Esophagus squamous epithelium (tissue), 5 donors: ENCODE data around the gene SMG7. TPM values are rescaled to one million over a fixed set of nuclear protein-coding genes. Genes with fewer than 3 reads are reported as not detected.
A peak's percentile ranks its signal among the peaks of the same experiment; 100 is the strongest.

Experiments used
- DNase-seq: peaks from one replicate; lab custom pipeline; 2025; lab: John Stamatoyannopoulos, UW
- H3K27ac ChIP-seq, 4 donors: fragments of 200-600 bp; sonication (generic); one replicate each; pipeline ENCODE4 v1.5.1; 2016 to 2019; ENCODE audit warnings: mild to moderate bottlenecking in 1 of 4
- H3K27me3 ChIP-seq, 4 donors: fragments of 200-600 bp; sonication (generic); 1 replicate in 3 of 4; 2 replicates in 1 of 4; pipeline versions ENCODE4 v1.5.1 to v1.6.0; 2017 to 2021; ENCODE audit warnings: antibody characterized with exemption in 1 of 4
- H3K36me3 ChIP-seq, 3 donors: fragments of 200-600 bp; sonication (generic); one replicate each; pipeline ENCODE4 v1.5.1; 2016 to 2019
- H3K4me1 ChIP-seq, 3 donors: fragments of 200-600 bp; sonication (generic); one replicate each; pipeline ENCODE4 v1.5.1; 2017 to 2019
- H3K4me3 ChIP-seq, 4 donors: fragments of 200-600 bp; sonication (generic); 1 replicate in 3 of 4; 2 replicates in 1 of 4; pipeline ENCODE4 v1.5.1; 2016 to 2019; ENCODE audit warnings: mild to moderate bottlenecking in 2 of 4, moderate library complexity in 1 of 4
- H3K9me3 ChIP-seq, 3 donors: fragments of 200-600 bp; sonication (generic); one replicate each; pipeline ENCODE4 v1.5.1; 2016 to 2019
- POLR2A ChIP-seq, 4 donors: fragments of 450-650 bp; IDR thresholded peaks; one replicate each; pipeline ENCODE4 v1.6.1; 2017; ENCODE audit warnings: antibody characterized with exemption in 4 of 4, mild to moderate bottlenecking in 4 of 4, moderate library complexity in 3 of 4
- WGBS, 2 donors: methylation state at CpG; one replicate each; pipeline ENCODE4 v1.1.5; 2018; 5-methylcytosine and 5-hydroxymethylcytosine counted together
- intact Hi-C: fragments of 100-400 bp; cut with DNase I; formaldehyde crosslinking; loops from one replicate; pipeline ENCODE4 v1.15.0; 2022
- total RNA-seq, 4 donors: library from RNA; depleted of rRNA; stranded (reverse); fragments of >200 nt; gene quantifications; one replicate each; pipeline ENCODE4 v1.1.0, GENCODE V29; 2016
- TF ChIP-seq, protein P1 (sequence below), 6 experiments: fragments of 450-650 bp in 4 of 6; fragments of 200-600 bp in 2 of 6; sonication (generic) in 2 of 6; IDR thresholded peaks; one replicate each; pipeline ENCODE4 v1.5.1; 2016 to 2019; ENCODE audit warnings: antibody characterized with exemption in 6 of 6, mild to moderate bottlenecking in 4 of 6, moderate library complexity in 4 of 6
- donor health status: DM: yes; HTN: yes; CAD: no.

Gene SMG7
- total RNA-seq, 4 donors from 2014 or later, result 15.8 to 46.5 (median 35.3) TPM

DNA sequence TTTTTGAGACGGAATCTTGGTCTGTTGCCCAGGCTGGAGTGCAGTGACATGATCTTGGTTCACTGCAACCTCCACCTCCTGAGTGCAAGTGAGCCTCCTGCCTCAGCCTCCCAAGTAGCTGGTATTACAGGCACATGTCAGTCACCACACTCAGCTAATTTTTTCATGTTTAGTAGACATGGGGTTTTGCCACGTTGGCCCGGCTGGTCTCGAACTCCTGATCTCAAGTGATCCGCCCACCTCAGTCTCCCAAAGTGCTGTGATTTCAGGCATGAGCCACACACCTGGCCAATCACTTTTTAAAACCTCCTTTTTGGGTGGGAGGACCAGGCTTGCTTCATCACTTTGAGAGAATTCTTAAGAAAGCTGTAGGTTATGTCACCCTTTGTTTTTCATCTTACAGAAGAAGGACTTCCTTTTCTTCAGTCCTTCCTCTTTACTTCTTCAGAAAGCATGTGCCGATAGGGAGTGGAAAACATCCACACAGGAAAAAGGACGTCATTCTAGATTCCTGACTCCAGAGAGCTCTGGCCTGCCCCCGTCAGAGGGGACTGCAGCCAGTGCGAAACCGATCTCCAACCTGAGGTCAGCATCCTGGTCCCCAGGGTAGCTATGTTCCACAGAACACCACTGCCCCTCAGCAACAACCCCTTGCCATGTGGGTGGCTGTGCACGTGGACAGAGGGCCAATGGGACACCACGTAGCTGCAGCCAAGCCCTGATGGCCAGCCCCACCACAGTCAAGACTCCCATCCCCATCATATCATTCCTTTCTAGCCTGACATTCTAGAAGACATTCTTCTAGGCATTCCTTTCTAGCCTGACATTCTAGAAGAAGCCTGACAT lies 96.1 kb downstream of the SMG7 start:
- Histone ChIP-seq H3K4me1 (peaks cover 0 to 10% (median 4%) of the 10 kb centered on the region in 3 donors), H3K4me3 (no peak overlapping the region), H3K27me3 (no peaks in the 10 kb centered on the region), H3K36me3 (no peaks in the 10 kb centered on the region), H3K9me3 (no peaks in the 10 kb centered on the region), H3K27ac (peak overlapping the region in 2 of 4 donors; percentile 36 to 50)
- DNase-seq, result no peak
- intact Hi-C loops, result no loop called here
- 74 to 78% methylated on average over 12 of the region's 12 CpGs for WGBS, 2 donors
- TF ChIP-seq, protein P1, sequence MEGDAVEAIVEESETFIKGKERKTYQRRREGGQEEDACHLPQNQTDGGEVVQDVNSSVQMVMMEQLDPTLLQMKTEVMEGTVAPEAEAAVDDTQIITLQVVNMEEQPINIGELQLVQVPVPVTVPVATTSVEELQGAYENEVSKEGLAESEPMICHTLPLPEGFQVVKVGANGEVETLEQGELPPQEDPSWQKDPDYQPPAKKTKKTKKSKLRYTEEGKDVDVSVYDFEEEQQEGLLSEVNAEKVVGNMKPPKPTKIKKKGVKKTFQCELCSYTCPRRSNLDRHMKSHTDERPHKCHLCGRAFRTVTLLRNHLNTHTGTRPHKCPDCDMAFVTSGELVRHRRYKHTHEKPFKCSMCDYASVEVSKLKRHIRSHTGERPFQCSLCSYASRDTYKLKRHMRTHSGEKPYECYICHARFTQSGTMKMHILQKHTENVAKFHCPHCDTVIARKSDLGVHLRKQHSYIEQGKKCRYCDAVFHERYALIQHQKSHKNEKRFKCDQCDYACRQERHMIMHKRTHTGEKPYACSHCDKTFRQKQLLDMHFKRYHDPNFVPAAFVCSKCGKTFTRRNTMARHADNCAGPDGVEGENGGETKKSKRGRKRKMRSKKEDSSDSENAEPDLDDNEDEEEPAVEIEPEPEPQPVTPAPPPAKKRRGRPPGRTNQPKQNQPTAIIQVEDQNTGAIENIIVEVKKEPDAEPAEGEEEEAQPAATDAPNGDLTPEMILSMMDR (IDR thresholded peaks at IDR 0.05), result no peak
- peak in 1 of 4 donors; percentile 18 for TF ChIP-seq POLR2A (IDR thresholded peaks at IDR 0.05)

DNA sequence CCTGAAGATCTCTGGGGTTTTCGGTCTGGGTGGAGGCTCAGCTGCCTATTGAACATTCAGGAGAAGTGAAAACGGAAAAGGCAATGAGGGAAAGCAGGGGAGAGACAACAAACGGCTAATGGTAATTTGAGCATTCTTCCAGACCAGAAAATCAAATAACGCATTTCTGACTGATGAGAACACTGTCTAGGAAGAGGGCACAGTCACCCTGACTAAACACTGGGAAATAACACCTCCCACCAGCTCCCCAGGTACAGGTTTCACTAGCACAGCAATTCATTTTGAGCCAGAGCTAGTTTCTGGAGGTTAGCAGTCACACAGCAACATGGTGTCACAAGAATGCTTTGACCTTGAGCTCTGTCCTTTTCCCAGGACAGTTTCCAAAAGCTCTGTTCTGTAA lies 96.8 kb downstream of the SMG7 start:
- Histone ChIP-seq H3K36me3 (no peaks in the 10 kb centered on the region), H3K4me3 (no peak overlapping the region), H3K27me3 (no peaks in the 10 kb centered on the region), H3K4me1 (peaks cover 0 to 10% (median 4%) of the 10 kb centered on the region in 3 donors), H3K9me3 (no peaks in the 10 kb centered on the region), H3K27ac (peak overlapping the region in 2 of 4 donors; percentile 24 to 36)
- TF ChIP-seq, protein P1 (IDR thresholded peaks at IDR 0.05), result no peak
- no peak for TF ChIP-seq POLR2A (IDR thresholded peaks at IDR 0.05)
- DNase-seq, result no peak
- intact Hi-C loops, result no loop called here
- WGBS, 2 donors, result 67 to 79% methylated on average over 3 to 4 of the region's 4 CpGs

DNA sequence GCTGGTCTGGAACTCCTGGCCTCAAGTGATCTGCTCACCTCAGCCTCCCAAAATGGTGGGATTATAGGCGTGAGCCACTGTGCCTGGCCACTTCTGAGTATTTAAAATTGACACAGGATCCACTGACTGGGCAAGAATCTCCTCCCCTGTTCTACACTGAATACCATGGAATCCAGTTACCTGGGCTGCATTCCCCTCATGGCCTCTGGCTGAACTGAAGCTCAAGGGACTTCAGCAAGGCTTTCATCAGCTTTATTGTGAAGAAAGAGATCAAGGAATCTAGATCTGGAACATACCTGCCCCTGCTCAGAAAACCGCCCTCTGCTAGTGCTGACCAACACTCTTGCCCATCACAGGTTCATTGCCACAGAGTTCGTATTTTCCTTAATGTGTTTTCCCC lies 97.5 kb downstream of the SMG7 start:
- Histone ChIP-seq H3K27ac (peak overlapping the region in 1 of 4 donors; percentile 16), H3K36me3 (no peaks in the 10 kb centered on the region), H3K9me3 (no peaks in the 10 kb centered on the region), H3K4me1 (peaks cover 0 to 10% (median 4%) of the 10 kb centered on the region in 3 donors), H3K4me3 (no peak overlapping the region), H3K27me3 (no peaks in the 10 kb centered on the region)
- TF ChIP-seq POLR2A (IDR thresholded peaks at IDR 0.05), result no peak
- TF ChIP-seq, protein P1 (IDR thresholded peaks at IDR 0.05), result no peak
- DNase-seq, result no peak
- WGBS, 2 donors, result 83 to 92% methylated on average over 3 of the region's 3 CpGs
- intact Hi-C loops, result no loop called here

DNA sequence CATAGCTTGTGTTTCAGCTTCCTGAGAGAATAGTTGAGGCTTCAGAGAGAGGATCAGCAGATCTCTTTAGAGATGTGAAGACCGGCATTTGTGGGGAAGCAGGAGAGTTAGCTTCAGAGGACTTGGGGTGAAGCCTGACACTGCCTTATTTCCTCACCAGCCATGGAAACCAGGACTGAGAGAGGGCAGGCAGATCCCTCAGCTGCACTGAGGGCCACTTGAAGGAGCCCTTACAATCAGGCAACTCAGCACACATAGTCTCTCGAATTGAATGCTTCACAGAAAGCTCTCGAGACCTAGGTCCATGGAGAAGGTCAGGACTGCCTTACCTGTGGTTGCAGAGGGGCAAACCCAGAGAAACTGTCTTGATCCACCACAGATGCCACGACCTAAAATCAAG lies 98.2 kb downstream of the SMG7 start:
- intact Hi-C loops, result no loop called here
- H3K4me1 ChIP-seq, result peaks cover 0 to 15% (median 4%) of the 10 kb centered on the region in 3 donors
- H3K27me3 ChIP-seq, result no peaks in the 10 kb centered on the region
- TF ChIP-seq, protein P1 (IDR thresholded peaks at IDR 0.05), result no peak
- TF ChIP-seq POLR2A (IDR thresholded peaks at IDR 0.05), result no peak
- H3K27ac ChIP-seq, result no peak overlapping the region
- H3K4me3 ChIP-seq, result no peak overlapping the region
- DNase-seq, result no peak
- 68 to 90% methylated on average over 3 to 4 of the region's 4 CpGs for WGBS, 2 donors
- no peaks in the 10 kb centered on the region for H3K36me3 ChIP-seq
- no peaks in the 10 kb centered on the region for H3K9me3 ChIP-seq

DNA sequence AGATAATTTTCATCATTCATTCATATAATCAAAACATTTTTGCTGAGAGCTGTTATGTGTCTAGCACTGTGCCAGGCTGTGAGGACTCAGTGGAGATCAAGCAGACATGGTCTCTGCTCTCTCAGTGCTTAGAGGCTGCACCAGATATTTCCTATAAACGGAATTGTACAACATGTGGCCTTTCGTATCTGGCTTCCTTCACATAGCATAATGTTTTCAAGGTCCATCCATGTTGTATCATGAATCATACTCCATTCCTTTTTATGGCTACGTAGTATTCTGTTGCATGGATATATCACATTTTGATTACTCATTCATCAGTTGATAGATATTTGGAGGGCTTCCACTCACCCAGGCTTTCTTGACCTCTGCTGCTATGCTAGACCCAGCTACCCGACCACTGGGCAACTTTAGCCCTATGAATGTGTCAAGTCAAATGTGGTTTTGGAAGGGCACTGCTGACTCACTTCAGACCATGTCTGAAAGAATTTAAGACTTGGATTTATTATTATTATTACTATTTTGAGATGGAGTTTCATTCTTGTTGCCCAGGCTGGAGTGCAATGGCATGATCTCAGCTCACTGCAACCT lies 99.5 kb downstream of the SMG7 start:
- WGBS, 2 donors, result 82 to 90% methylated on average over 4 of the region's 4 CpGs
- DNase-seq, result no peak
- no peak overlapping the region for H3K4me3 ChIP-seq
- intact Hi-C loops, result no loop called here
- TF ChIP-seq POLR2A (IDR thresholded peaks at IDR 0.05), result no peak
- TF ChIP-seq, protein P1 (IDR thresholded peaks at IDR 0.05), result no peak
- no peaks in the 10 kb centered on the region for H3K36me3 ChIP-seq
- H3K27me3 ChIP-seq, result no peaks in the 10 kb centered on the region
- H3K27ac ChIP-seq, result no peak overlapping the region
- no peaks in the 10 kb centered on the region for H3K9me3 ChIP-seq
- H3K4me1 ChIP-seq, result peaks cover 0 to 18% (median 4%) of the 10 kb centered on the region in 3 donors
